Activated naive CD4-positive, alpha-beta T cell treated with anti-CD3 and anti-CD28 coated beads, Interleukin-2, amount 50 U/mL, for 24 hours (primary cell): Measurements from ENCODE around the gene MYH15.
"Not testable (repeated sequence)": the region's sequence is repeated elsewhere in the genome, so short reads cannot be mapped to it uniquely, and the experiment has no call there.

Experiments used
- H3K27ac Mint-ChIP-seq: one replicate; pipeline ENCODE4 v1.8.0; 2021; ENCODE audit warnings: mild to moderate bottlenecking, mixed read lengths
- H3K27me3 Mint-ChIP-seq: one replicate; pipeline ENCODE4 v1.8.0; 2021; ENCODE audit warnings: mixed read lengths
- H3K36me3 Mint-ChIP-seq: one replicate; pipeline ENCODE4 v1.8.0; 2021; ENCODE audit warnings: mixed read lengths
- H3K4me1 Mint-ChIP-seq: one replicate; pipeline ENCODE4 v1.8.0; 2021; ENCODE audit warnings: mixed read lengths
- H3K4me3 Mint-ChIP-seq: one replicate; pipeline ENCODE4 v1.8.0; 2021; ENCODE audit warnings: mild to moderate bottlenecking, mixed read lengths
- H3K9me3 Mint-ChIP-seq: one replicate; pipeline ENCODE4 v1.8.0; 2021; ENCODE audit warnings: mixed read lengths

The MYH15 gene

DNA sequence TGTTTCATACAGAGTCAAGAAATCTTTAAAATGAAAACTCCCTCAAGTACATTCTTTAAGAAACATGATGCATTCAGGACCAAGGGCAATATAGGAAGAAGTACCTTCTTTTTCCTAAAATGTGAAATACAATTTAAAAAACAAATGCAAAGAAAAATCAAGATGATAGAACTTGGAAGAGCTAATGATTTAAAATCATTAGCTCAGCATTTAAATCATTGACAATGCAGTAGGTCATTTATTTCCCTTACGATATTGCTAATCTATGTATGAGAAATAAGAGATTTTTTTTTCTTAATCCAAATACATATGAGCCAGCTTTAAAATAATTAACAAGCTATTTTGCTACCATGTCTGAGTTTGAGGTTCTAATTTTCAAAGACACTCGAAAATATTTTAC, 108.6 kb downstream of the MYH15 start:
- no peak overlapping the region for H3K27ac Mint-ChIP-seq
- no peaks in the 10 kb centered on the region for H3K36me3 Mint-ChIP-seq
- H3K4me3 Mint-ChIP-seq = no peak overlapping the region
- H3K4me1 Mint-ChIP-seq = peaks cover 6% of the 10 kb centered on the region
- H3K9me3 Mint-ChIP-seq = peaks cover 7% of the 10 kb centered on the region
- H3K27me3 Mint-ChIP-seq = no peaks in the 10 kb centered on the region

DNA sequence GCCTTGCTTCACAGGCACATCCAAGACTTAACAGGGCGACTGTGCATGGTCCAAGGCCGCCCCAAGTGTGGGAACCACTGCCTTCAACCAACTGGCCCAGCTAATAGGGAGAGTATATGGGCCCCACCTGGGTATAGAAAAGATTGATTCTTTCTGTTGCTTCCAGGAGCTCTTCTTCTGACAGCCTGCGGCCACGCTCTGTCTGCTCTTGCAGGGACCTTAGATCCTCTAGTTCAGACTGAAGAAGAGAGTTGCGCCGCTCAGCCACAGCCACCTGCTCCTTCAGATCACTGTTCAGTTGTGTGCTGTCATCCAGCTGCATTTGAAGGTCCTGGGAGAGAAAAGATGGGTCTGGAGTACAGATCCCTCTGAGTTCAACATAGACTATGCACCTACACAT, 111.9 kb downstream of the MYH15 start:
- Mint-ChIP-seq H3K27me3 (no peaks in the 10 kb centered on the region), H3K4me1 (no peaks in the 10 kb centered on the region), H3K36me3 (no peaks in the 10 kb centered on the region), H3K4me3 (no peak overlapping the region), H3K9me3 (peaks cover 7% of the 10 kb centered on the region), H3K27ac (no peak overlapping the region)

DNA sequence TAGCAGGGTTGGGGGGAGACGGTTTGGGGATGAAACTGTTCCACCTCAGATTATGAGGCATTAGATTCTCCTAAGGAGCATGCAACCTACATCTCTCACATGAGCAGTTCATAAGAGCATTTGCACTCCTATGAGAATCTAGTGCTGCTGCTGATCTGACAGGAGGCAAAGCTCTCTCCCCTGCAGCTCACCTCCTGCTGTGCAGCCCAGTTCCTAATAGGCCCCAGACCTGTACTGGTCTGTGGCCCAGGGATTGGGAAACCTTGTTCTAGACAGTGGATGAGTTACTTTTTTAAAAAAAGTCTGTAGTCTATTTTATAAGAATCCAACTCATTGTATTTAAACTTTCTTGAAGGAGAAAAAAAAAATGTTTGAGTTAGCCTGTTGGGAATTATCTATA, 114.1 kb downstream of the MYH15 start:
- no peaks in the 10 kb centered on the region for H3K4me1 Mint-ChIP-seq
- no peaks in the 10 kb centered on the region for H3K36me3 Mint-ChIP-seq
- no peak overlapping the region for H3K27ac Mint-ChIP-seq
- no peaks in the 10 kb centered on the region for H3K27me3 Mint-ChIP-seq
- peaks cover 7% of the 10 kb centered on the region for H3K9me3 Mint-ChIP-seq
- no peak overlapping the region for H3K4me3 Mint-ChIP-seq

DNA sequence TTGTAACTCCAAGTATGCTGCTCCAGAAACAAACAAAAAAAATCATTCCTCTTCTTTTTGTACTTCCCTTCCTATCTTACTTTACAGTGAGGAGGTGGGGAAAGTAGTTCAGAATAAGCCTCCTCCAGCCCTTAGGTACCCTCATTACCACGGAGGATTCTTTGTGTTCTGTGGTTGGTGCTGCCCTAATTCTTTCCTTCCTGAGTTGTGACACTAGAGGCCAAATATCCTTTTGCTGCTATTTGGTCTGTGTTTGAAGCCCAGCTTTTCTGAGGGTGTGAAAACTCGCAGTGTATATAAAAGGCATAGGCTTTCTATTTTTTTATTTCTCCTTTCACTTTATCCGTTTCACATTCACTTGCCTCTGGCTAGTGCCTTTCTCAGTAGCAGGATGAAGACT, 115.8 kb downstream of the MYH15 start:
- Mint-ChIP-seq H3K36me3 (no peaks in the 10 kb centered on the region), H3K4me3 (no peak overlapping the region), H3K27me3 (no peaks in the 10 kb centered on the region), H3K27ac (no peak overlapping the region), H3K4me1 (no peaks in the 10 kb centered on the region), H3K9me3 (peaks cover under 1% of the 10 kb centered on the region)

DNA sequence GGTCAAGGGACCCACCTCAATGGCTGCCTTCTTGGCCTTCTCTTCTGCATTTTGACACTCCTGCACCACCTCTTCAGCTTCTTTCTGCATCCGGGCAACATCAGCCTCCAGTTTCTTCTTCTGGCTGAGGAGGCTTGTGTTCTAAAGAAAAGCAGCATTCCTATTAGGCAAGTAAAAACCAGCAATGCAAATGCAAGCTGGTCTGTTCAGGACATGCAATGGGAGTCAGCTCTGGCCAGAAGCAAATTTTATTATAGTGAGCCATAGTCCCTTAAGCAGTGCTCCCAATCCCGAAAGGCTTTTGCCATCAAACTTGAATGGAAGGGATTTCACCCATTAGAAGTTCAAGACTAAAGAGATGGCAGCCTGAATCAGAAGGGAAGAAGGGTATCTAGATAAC, 116.4 kb downstream of the MYH15 start:
- Mint-ChIP-seq H3K9me3 (no peaks in the 10 kb centered on the region), H3K4me3 (no peak overlapping the region), H3K27ac (no peak overlapping the region), H3K27me3 (no peaks in the 10 kb centered on the region), H3K4me1 (no peaks in the 10 kb centered on the region), H3K36me3 (no peaks in the 10 kb centered on the region)

DNA sequence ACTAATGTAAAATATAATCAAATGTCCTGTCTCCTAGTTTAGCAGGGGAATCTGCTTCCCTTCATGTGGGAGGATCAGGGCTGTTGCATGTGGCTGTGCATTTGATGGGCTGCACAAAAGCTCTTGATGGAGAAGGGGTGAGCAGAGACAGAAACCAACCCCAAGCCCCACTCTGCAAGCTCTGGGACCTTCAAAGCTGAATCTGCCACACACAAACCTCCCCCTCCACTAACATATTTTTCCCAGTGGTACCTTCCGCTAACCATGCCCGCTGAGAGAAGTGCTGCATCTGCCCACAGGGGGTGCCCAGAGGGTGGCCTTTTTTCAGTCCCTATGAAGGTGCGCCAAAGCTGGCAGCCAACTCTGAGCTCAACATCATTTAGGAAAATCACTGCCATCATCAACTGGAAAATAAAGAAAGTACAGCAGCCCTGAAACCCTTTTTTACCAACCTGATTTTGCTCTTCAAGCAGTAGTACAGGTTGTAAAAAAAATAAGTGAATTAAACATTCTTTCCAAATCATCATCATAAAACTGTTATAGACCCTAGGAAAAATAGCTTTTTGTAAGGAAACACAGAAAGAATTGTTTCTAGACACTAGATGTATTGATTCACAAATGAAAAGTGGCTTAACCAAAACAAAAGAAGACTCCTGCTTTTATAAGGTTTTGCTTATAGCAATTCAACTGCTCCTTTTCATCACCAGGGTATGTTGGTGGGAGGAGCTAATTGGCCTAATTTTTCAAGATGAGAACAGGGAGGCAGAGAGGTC, 117.1 kb downstream of the MYH15 start:
- Mint-ChIP-seq H3K27ac (no peak overlapping the region), H3K4me3 (no peak overlapping the region), H3K36me3 (no peaks in the 10 kb centered on the region), H3K4me1 (peaks cover 5% of the 10 kb centered on the region), H3K27me3 (no peaks in the 10 kb centered on the region), H3K9me3 (no peaks in the 10 kb centered on the region)

DNA sequence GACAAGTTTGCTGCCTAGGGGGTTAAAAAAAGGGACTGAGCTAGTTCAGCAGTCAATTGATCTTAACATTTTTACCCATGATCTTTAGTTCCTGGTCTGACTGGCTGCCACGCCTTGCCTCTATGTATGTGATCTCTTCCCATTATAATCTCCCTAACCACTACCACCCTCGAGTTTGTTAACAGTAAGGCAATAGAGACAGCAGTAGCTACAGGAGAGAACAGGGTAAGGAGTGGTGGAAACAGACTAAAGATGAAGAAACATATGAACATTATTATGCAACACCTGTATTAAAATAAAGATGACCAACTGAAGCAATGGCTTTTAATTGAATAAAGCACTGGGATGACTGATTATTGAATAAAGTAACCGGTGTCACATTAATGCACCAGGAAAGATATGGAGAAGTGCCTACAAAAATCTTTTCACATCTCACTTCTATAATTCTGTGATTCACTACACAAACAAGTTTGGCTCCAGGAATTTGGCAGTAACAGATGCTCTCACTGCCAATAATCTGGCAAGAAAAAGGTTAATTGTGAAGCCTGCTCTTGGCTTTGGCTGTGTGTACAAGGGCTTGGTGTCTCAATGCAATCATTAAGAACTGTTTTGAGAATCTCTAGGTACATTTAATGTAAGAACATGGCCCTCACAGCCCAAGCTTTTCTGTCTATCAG, 118.3 kb downstream of the MYH15 start:
- no peak overlapping the region for H3K4me3 Mint-ChIP-seq
- no peaks in the 10 kb centered on the region for H3K27me3 Mint-ChIP-seq
- H3K36me3 Mint-ChIP-seq = no peaks in the 10 kb centered on the region
- no peak overlapping the region for H3K27ac Mint-ChIP-seq
- H3K4me1 Mint-ChIP-seq = peaks cover 11% of the 10 kb centered on the region
- no peaks in the 10 kb centered on the region for H3K9me3 Mint-ChIP-seq

DNA sequence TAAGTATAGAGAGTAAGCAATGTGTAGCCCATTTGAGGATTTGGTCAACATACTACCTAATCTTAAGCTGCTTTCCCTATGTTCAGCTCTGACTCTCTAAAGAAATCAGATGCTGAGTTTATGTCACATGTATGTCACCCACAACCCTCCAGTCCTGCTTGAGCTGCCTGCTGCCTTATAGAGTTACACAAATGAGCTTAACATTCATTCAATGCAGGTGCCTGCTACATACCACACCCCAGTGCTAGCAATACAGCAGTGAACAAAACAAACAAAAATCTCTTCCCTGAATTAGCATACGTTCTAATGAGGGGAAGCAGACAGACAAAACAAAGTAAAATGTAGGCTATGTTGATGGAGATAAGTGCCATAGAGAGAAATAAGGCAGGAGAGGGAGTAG, 121.0 kb downstream of the MYH15 start:
- Mint-ChIP-seq H3K27ac (no peak overlapping the region), H3K36me3 (no peaks in the 10 kb centered on the region), H3K9me3 (no peaks in the 10 kb centered on the region), H3K4me3 (no peak overlapping the region), H3K4me1 (peaks cover 11% of the 10 kb centered on the region), H3K27me3 (no peaks in the 10 kb centered on the region)

DNA sequence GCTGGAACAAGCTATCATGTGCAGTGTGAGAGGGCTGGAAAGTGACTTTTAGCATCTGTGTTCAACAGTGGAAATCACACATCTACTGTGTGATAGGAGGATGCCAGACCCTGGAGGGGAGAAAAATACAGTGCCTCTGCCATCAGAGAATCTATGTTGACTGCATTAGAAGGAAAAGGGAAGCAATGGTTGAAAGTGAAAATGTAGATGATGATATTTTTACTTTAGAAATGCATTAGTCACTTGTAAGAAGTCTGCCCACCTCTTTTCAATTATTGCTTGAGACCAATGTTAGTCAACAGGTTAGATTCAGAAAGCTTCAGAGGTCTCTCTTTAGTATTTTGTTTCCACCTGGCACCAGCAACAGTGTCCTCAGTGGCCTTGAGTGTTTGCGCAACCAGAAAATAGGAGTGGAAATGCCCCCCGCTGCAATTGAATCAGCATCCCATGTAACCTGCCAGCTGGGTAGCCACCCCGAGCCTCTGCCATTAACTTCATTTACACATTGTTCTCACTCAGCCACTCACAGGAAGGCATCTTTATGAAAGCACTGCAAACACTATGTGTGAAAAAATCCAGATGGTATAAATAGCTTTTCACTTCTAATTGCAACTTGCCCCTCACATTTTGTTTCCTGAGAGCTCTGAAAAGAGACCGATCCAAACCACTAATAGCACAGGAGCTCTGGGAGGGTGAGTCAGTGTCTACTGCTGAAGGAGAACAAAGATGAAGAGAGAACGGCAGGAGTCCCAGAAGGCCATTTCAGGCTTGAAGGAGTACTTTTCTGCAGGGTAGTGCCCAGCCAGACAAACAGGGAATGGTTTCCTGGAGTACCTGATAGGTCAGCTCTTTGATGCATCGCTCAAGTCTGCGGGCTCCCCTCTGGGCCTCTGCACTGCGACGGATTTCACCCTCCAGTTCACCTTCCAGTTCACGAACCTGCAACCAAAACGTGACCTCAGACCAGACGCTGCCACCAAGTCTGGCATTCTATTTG, 122.0 kb downstream of the MYH15 start:
- peaks cover 11% of the 10 kb centered on the region for H3K4me1 Mint-ChIP-seq
- H3K27ac Mint-ChIP-seq = no peak overlapping the region
- H3K36me3 Mint-ChIP-seq = no peaks in the 10 kb centered on the region
- no peaks in the 10 kb centered on the region for H3K27me3 Mint-ChIP-seq
- H3K4me3 Mint-ChIP-seq = no peak overlapping the region
- no peaks in the 10 kb centered on the region for H3K9me3 Mint-ChIP-seq

DNA sequence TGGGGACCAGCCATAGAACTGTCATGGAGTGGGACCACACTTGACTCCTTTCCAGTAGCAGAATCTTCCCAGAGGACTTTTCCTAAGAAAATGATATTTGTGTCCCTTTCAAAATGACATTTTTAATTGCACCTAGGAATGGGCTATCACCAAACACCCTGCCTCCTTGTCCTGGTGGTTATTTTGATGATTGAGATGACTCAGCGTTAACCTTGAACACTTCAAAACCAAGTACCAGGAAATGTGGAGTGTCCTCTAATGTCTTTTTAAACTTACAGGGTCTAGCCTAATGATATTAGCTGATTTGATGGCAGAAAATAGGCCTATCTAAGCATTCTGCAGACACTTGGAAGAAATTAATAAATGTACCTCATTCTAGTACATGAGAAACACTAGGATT, 123.3 kb downstream of the MYH15 start:
- H3K27me3 Mint-ChIP-seq = no peaks in the 10 kb centered on the region
- H3K36me3 Mint-ChIP-seq = no peaks in the 10 kb centered on the region
- H3K4me1 Mint-ChIP-seq = peaks cover 11% of the 10 kb centered on the region
- H3K4me3 Mint-ChIP-seq = no peak overlapping the region
- no peaks in the 10 kb centered on the region for H3K9me3 Mint-ChIP-seq
- H3K27ac Mint-ChIP-seq = no peak overlapping the region

DNA sequence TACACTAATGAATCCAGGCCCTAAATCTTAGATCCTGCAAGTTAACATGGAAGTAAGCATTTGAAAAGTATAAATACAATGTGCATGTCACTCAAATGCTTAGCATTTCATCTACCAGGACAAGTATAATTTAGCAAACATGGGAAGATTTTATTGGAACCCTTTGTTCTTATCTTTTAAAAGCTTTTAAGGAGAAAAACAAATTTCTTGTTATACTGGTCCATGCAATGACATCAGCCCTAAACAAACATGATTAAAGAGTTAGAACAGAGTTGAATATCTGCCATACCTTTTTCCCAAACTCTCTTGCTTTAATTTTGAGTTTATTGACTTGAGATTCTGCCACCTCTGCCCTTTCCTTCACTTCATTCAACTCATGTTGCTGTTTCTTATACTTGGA, 127.1 kb downstream of the MYH15 start:
- no peaks in the 10 kb centered on the region for H3K27me3 Mint-ChIP-seq
- H3K9me3 Mint-ChIP-seq = no peaks in the 10 kb centered on the region
- no peak overlapping the region for H3K4me3 Mint-ChIP-seq
- H3K4me1 Mint-ChIP-seq = peaks cover 6% of the 10 kb centered on the region
- H3K36me3 Mint-ChIP-seq = no peaks in the 10 kb centered on the region
- no peak overlapping the region for H3K27ac Mint-ChIP-seq

DNA sequence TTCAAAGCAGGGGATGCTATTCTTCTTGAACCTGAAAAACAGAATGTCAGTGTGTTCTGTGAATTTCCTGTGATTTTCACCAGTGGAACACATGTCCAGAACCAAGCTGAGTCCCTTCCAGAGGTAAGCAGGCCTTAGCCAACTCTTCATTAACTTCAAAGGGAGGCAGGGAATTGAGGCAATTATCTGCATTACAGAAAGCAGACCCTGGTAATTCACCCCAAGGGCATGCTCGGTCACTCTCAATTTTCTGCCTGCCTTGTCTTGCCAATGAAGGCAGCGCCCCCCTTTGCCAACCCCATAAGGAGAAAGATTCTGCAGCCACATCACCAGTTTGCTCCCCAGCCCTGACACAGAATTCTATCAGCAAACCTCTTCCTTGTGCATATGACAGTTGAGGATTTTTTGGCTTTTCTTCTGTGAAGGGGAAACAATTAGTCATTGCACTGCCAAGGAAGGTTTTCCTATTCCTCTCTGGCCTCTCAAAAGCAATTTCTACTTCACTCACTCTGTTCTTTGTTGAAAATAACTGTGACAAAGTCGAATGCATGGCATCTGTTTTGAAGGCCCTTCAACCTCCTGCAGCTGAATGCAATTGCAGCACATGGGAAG, 128.8 kb downstream of the MYH15 start:
- Mint-ChIP-seq H3K36me3 (no peaks in the 10 kb centered on the region), H3K27ac (no peak overlapping the region), H3K9me3 (no peaks in the 10 kb centered on the region), H3K27me3 (no peaks in the 10 kb centered on the region), H3K4me1 (no peaks in the 10 kb centered on the region), H3K4me3 (no peak overlapping the region)

DNA sequence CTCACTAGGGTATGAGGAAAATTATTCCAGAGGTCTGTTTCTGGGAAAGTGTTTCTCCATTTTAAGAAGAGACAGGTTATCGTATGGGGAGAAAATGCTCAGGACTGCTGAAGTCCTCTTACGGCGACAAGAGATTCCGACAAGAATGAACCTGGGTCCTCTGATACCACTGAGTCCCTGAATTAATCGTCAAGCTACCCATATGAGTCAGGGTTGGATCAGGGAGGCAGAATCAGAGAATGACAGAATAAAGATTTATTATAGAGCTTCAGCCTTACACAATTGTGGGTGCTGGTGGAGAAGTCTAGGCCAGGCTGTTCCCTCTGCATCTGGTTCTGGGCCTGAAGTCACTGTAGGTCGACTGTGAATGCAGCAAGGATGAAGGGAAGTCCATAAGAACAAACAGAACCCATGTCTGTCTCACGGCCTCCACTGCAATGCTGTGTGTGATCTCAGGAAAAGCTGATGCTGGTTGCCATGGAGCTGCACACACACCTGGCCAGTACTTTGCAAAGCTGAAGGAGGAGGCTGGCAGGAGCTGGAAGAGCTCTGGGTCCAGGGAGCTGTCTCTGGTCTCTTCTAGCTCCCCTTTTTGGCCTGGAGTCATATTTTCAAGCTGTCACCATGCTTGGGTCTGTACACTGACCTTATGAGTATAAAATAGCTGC, 130.1 kb downstream of the MYH15 start:
- Mint-ChIP-seq H3K4me3 (no peak overlapping the region), H3K27me3 (no peaks in the 10 kb centered on the region), H3K36me3 (no peaks in the 10 kb centered on the region)

DNA sequence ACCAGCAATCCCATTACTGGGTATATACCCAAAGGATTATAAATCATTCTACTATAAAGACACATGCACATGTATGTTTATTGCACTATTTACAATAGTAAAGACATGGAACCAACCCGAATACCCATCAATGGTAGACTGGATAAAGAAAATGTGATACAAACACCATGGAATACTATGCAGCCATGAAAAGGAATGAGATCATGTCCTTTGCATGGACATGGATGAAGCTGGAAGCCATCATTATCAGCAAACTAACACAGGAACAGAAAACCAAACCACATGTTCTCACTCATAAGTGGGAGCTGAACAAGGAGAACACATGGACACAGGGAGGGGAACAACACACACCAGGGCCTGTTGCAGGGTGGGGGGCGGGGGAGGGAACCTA, 131.4 kb downstream of the MYH15 start:
- H3K36me3 Mint-ChIP-seq, H3K4me3 Mint-ChIP-seq, H3K4me1 Mint-ChIP-seq, H3K27ac Mint-ChIP-seq, H3K9me3 Mint-ChIP-seq, H3K27me3 Mint-ChIP-seq: not testable (repeated sequence)

More for the DNA sequence above, 130.1 kb downstream of the MYH15 start:
- Mint-ChIP-seq H3K27ac (no peak overlapping the region), H3K9me3 (no peaks in the 10 kb centered on the region), H3K4me1 (no peaks in the 10 kb centered on the region)
